Activated naive CD4-positive, alpha-beta T cell treated with anti-CD3 and anti-CD28 coated beads, Interleukin-2, amount 10 ng/mL, durations not matched to agents 7 days and 5 days (primary cell): Measurements from ENCODE around the gene DNMT3L.
A peak's percentile ranks its signal among the peaks of the same experiment; 100 is the strongest.

Source experiments
- CTCF ChIA-PET: fragments of 350-600 bp; sonication (Branson Sonifier 250); formaldehyde crosslinking; loops from one replicate; lab custom pipeline; 2021; ENCODE audit warnings: antibody characterized with exemption; lab: Charles Lee
- DNase-seq: peaks from one replicate; pipeline ENCODE4 v3.0.0-alpha.2; 2020
- H3K27ac Mint-ChIP-seq: one replicate; pipeline ENCODE4 v1.8.0; 2021; ENCODE audit warnings: mild to moderate bottlenecking, moderate library complexity, mixed read lengths
- H3K27me3 Mint-ChIP-seq: one replicate; pipeline ENCODE4 v1.8.0; 2021; ENCODE audit warnings: mild to moderate bottlenecking, mixed read lengths
- H3K36me3 Mint-ChIP-seq: one replicate; pipeline ENCODE4 v1.8.0; 2021; ENCODE audit warnings: mixed read lengths
- H3K4me1 Mint-ChIP-seq: one replicate; pipeline ENCODE4 v1.8.0; 2021; ENCODE audit warnings: mixed read lengths
- H3K4me3 Mint-ChIP-seq: one replicate; pipeline ENCODE4 v1.8.0; 2021; ENCODE audit warnings: mild to moderate bottlenecking, moderate library complexity, mixed read lengths
- H3K9me3 Mint-ChIP-seq: one replicate; pipeline ENCODE4 v1.8.0; 2021; ENCODE audit warnings: mixed read lengths

DNMT3L gene

DNA sequence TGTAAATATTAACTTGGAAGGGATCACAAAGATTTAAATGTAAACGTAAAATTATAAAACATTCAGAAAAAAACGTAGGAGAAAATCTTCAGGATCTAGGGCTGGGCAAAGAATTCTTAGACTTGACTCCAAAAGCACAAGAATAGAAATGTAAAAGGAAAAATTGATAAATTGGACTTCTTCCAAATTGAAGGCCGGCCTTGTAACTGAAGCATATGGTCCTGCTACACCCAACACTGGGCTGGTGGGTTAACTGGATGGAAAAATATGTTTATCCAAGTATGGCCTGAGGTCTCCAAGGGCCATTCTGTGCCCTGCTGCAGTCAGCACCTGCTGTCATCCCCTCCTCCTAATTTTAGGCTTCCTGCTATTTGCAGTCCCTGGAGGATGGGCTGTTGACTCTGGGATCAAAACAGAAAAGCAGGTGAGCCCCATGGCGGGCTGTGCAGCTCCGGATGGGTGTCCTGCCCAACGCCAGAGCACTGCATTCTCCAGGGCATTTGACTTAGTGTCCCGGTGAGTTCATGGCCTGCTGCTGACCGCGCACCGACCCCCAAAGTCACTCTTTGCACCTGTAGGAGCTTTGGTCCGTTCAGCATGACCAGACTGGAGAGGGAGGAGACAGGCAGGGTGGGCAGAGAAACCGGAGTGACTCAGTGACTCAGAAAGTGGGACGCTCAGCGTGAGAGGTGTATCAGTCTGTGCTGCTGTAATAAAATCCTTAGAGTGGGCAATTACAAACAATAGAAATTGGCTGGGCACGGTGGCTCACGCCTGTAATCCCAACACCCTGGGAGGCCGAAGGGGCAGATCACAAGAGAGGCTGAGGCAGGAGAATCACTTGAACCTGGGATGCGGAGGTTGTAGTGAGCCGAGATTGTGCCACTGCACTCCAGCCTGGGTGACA, 17.9 kb upstream of the DNMT3L start:
- CTCF ChIA-PET: no interaction called here
- Mint-ChIP-seq H3K36me3 (no peaks in the 10 kb centered on the region), H3K9me3 (no peaks in the 10 kb centered on the region), H3K4me1 (no peaks in the 10 kb centered on the region), H3K27ac (no peak overlapping the region), H3K4me3 (no peak overlapping the region), H3K27me3 (peaks cover 53% of the 10 kb centered on the region)
- no peak for DNase-seq

DNA sequence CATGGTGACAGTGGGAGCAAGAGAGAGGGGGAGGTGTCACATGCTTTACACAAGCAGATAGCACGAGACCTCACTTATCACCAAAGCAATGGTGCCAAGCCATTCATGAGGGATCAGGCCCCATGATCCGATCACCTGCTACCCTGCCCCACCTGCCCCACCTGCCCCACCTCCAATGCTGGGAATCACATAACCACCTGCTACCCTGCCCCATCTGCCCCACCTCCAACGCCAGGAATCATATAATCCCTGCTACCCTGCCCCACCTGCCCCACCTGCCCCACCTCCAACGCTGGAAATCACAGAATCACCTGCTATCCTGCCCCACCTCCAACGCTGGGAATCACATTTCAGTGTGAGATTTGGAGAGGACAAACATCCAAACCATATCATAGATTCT, 13.3 kb upstream of the DNMT3L start:
- CTCF ChIA-PET: no interaction called here
- Mint-ChIP-seq H3K36me3 (no peaks in the 10 kb centered on the region), H3K9me3 (no peaks in the 10 kb centered on the region), H3K4me1 (no peaks in the 10 kb centered on the region), H3K4me3 (no peak overlapping the region), H3K27me3 (peaks cover 45% of the 10 kb centered on the region), H3K27ac (no peak overlapping the region)
- no peak for DNase-seq

DNA sequence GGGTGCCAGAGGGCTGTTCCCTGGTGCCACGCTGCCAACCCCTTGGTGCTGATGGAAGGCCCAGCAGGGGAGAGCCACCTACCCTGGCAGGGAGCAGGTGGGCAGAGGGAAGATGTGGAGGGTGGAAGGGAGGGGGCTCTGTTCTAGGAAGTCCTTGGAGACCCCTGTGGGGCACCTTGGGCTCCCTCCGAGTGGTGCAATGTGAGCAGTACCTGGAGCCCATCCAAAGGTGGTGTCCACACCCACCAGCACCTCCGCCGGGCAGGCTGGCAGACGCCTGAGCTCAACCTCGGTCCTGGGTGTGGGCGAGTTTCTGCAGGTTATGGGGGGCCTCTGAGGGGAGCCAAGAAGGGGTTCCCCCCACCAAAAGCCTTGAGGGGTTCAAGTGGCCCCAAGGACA, 11.3 kb upstream of the DNMT3L start:
- CTCF ChIA-PET: no interaction called here
- Mint-ChIP-seq H3K27ac (no peak overlapping the region), H3K4me3 (no peak overlapping the region), H3K4me1 (no peaks in the 10 kb centered on the region), H3K36me3 (no peaks in the 10 kb centered on the region), H3K9me3 (no peaks in the 10 kb centered on the region), H3K27me3 (peaks cover 42% of the 10 kb centered on the region)
- DNase-seq: no peak

DNA sequence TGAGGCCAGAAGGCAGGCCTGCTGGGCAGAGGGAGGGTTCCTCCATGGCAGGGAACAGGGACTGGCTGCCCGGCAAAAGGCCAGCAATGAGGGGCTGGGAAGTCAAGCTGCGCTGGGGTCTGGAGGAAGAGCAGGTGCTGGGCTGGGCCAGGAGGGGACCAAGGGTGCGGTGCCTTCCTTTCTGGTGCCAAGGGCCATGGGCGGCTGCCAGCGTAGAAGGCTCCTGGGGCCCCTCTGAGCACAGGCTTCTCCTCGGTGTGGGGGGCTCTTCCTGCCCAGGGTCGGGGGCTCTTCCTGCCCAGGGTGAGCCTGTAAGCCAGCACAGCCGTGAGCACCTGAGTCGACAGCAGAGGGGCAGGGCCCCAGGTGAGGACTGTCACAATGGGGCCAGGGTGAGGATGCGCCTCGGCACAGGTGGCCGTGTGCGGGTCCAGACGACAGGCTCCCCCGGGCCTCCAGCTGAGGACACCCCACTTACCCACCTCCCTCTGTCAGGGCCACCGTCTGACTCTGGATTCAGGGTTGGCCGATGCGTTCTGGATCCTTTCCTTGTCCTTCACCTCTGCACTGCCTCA, 10.7 kb upstream of the DNMT3L start:
- no peak overlapping the region for H3K4me3 Mint-ChIP-seq
- H3K27me3 Mint-ChIP-seq: peaks cover 37% of the 10 kb centered on the region
- no peaks in the 10 kb centered on the region for H3K4me1 Mint-ChIP-seq
- H3K27ac Mint-ChIP-seq: no peak overlapping the region
- CTCF ChIA-PET: interaction anchor here (0.6 kb wide), 1 partner anchor 521 kb away, joined by 3 read pairs; no protein-coding TSS in a partner anchor
- H3K9me3 Mint-ChIP-seq: no peaks in the 10 kb centered on the region
- DNase-seq: no peak
- no peaks in the 10 kb centered on the region for H3K36me3 Mint-ChIP-seq

DNA sequence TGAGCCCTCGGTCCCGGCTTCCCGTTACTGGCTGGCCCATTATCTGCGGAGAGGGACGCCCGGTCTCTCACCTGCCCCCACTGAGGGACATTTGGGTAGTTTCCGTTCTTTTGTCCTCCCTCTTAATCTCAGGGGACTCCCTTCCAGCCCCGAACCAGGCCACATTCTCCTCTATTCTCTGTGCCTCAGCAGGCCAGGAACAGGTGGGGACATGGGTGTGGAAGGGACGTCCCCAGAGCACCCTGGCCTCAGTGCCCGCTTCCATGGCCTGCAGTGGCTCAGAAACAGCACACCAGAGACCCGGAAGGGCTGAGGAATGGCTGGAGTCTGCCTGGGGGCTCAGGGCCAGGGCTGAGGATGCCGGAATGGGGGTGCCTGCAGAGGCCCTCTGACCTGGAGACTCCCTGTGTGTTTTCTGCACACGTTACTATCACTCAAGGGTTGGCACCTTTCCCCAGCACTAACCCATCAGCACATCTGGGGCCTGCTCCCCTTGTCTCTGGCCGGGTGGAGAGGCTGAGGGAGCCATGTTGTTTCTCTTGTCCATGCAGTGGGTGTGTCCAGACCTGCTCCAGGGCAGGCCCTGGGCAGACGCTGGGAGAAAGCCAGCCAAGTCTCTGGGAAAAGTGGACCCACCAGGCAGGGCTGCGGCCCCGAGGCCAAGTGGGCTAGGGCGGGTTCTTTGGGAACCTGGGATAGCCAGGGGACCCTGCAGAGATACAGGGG, 10.0 kb upstream of the DNMT3L start:
- CTCF ChIA-PET: no interaction called here
- no peak for DNase-seq
- Mint-ChIP-seq H3K27me3 (peaks cover 32% of the 10 kb centered on the region), H3K36me3 (no peaks in the 10 kb centered on the region), H3K27ac (no peak overlapping the region), H3K4me3 (no peak overlapping the region), H3K9me3 (no peaks in the 10 kb centered on the region), H3K4me1 (no peaks in the 10 kb centered on the region)

- CTCF ChIA-PET: interaction anchor here (1.5 to 2.4 kb wide), 2 partner anchors 28 kb away, joined by 5 to 14 read pairs; no protein-coding TSS in a partner anchor
- H3K4me1 Mint-ChIP-seq: no peaks in the 10 kb centered on the region
- no peak overlapping the region for H3K27ac Mint-ChIP-seq
- no peaks in the 10 kb centered on the region for H3K9me3 Mint-ChIP-seq
- peaks cover 9% of the 10 kb centered on the region for H3K27me3 Mint-ChIP-seq
- no peaks in the 10 kb centered on the region for H3K36me3 Mint-ChIP-seq
- no peak overlapping the region for H3K4me3 Mint-ChIP-seq
- DNase-seq: no peak
Observed at GRCh38 chr21:44269090-44269489, 7.4 kb upstream of the DNMT3L start.

- H3K9me3 Mint-ChIP-seq: no peaks in the 10 kb centered on the region
- DNase-seq: peak; percentile 50
- CTCF ChIA-PET: interaction anchor here (0.6 to 2.4 kb wide), 2 partner anchors 30 to 86 kb away, joined by 3 to 14 read pairs; partner anchors contain the start of gene TRPM2
- no peak overlapping the region for H3K4me3 Mint-ChIP-seq
- peaks cover 7% of the 10 kb centered on the region for H3K27me3 Mint-ChIP-seq
- no peak overlapping the region for H3K27ac Mint-ChIP-seq
- H3K4me1 Mint-ChIP-seq: no peaks in the 10 kb centered on the region
- H3K36me3 Mint-ChIP-seq: no peaks in the 10 kb centered on the region
Observed at GRCh38 chr21:44267655-44268142, 6.0 kb upstream of the DNMT3L start.

GRCh38 chr21:44265734-44266270, 4.1 kb upstream of the DNMT3L start:
- Mint-ChIP-seq H3K4me1 (no peaks in the 10 kb centered on the region), H3K9me3 (no peaks in the 10 kb centered on the region), H3K36me3 (no peaks in the 10 kb centered on the region), H3K4me3 (no peak overlapping the region), H3K27ac (no peak overlapping the region), H3K27me3 (peaks cover 4% of the 10 kb centered on the region)
- CTCF ChIA-PET: no interaction called here
- DNase-seq: no peak

GRCh38 chr21:44263768-44264167, 2.1 kb upstream of the DNMT3L start:
- CTCF ChIA-PET: no interaction called here
- Mint-ChIP-seq H3K9me3 (no peaks in the 10 kb centered on the region), H3K4me3 (no peak overlapping the region), H3K27ac (no peak overlapping the region), H3K4me1 (no peaks in the 10 kb centered on the region), H3K36me3 (no peaks in the 10 kb centered on the region), H3K27me3 (peaks cover 21% of the 10 kb centered on the region)
- DNase-seq: no peak

GRCh38 chr21:44263221-44263760, 1.6 kb upstream of the DNMT3L start:
- H3K4me1 Mint-ChIP-seq: no peaks in the 10 kb centered on the region
- H3K9me3 Mint-ChIP-seq: no peaks in the 10 kb centered on the region
- no peak overlapping the region for H3K27ac Mint-ChIP-seq
- no peaks in the 10 kb centered on the region for H3K36me3 Mint-ChIP-seq
- peaks cover 26% of the 10 kb centered on the region for H3K27me3 Mint-ChIP-seq
- CTCF ChIA-PET: no interaction called here
- no peak overlapping the region for H3K4me3 Mint-ChIP-seq
- no peak for DNase-seq

- H3K27me3 Mint-ChIP-seq: peaks cover 30% of the 10 kb centered on the region
- H3K9me3 Mint-ChIP-seq: no peaks in the 10 kb centered on the region
- DNase-seq: peak; percentile 10
- H3K4me1 Mint-ChIP-seq: no peaks in the 10 kb centered on the region
- H3K27ac Mint-ChIP-seq: no peak overlapping the region
- H3K4me3 Mint-ChIP-seq: no peak overlapping the region
- no peaks in the 10 kb centered on the region for H3K36me3 Mint-ChIP-seq
- CTCF ChIA-PET: no interaction called here
Observed at GRCh38 chr21:44262338-44263056, 800 bp upstream of the DNMT3L start.

DNA sequence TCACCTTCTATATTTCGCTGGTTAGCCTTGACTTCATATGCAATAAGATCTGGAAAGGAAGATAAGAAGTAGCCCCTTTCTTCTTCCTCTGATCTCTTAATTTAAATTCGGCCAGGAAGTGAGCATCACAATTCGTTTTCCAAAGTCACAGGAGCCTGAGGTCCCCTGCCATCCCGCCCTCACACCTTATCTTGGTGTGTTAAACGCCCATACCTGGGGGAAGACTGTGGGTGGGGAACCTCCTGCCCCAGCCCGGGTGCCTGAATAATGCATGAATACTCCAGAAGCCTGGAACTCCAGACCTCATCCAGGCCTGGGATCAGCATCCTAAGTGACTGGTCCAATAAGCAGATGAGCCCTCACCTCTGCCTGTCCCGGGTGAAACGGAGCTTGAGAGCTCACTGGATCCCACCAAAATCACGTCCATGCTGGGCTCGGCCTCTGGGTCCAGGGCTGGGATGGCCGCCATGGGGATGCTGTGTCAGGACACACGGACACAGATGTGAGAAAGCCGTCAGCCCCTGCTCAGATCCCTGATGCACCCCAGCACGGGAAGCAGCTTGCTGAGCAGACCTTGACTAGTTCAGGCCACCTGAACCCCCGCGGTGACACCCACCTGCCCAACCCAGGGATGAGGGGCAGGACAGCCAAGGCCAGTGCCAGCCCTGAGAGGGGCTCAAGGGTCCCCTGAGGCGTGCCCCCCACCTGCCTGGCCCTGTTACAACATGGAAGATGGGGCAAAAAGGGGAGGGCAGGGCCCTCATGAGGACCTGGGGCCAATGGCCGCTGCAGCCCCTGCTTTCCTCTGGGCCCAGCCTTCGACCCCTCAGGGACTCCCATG, 686 bp downstream of the DNMT3L start:
- H3K9me3 Mint-ChIP-seq: no peaks in the 10 kb centered on the region
- CTCF ChIA-PET: interaction anchor here (0.6 kb wide), 1 partner anchor 196 kb away, joined by 3 read pairs; no protein-coding TSS in a partner anchor
- no peaks in the 10 kb centered on the region for H3K4me1 Mint-ChIP-seq
- DNase-seq: peak; percentile 17
- no peak overlapping the region for H3K27ac Mint-ChIP-seq
- peaks cover 37% of the 10 kb centered on the region for H3K27me3 Mint-ChIP-seq
- no peaks in the 10 kb centered on the region for H3K36me3 Mint-ChIP-seq
- no peak overlapping the region for H3K4me3 Mint-ChIP-seq
